T-cell (primary cell): ENCODE data around the gene KCTD4. TPM values are rescaled to one million over a fixed set of nuclear protein-coding genes. Genes with fewer than 3 reads are reported as not detected.

Source experiments
- ATAC-seq, 4 experiments: fragments of 200-7000 bp in 3 of 4; fragments of 150-1000 bp in 1 of 4; cut with Tn5 transposase; replicated peaks in 1 of 4; 1 replicate in 3 of 4; 2 replicates in 1 of 4; pipeline ENCODE4 v1.10.0; 2021; ENCODE audit warnings: moderate library complexity in 3 of 4, mild to moderate bottlenecking in 2 of 4, moderate number of reproducible peaks in 1 of 4
- CTCF ChIA-PET, 2 donors: fragments of 300-600 bp; sonication (Branson Sonifier 250); formaldehyde crosslinking; loops; one replicate each; lab custom pipeline; 2022; ENCODE audit warnings: antibody characterized with exemption in 2 of 2; lab: Charles Lee
- POLR2A ChIA-PET, 2 donors: fragments of 300-600 bp; sonication (Branson Sonifier 250); formaldehyde crosslinking; loops; one replicate each; lab custom pipeline; 2022; ENCODE audit warnings: antibody characterized with exemption in 2 of 2; lab: Charles Lee
- DNase-seq, 35 experiments: peaks; one replicate each; pipeline versions ENCODE4 v3.0.0 to v3.0.0-alpha.2; 2013 to 2023
- H3K27ac ChIP-seq: one replicate; pipeline ENCODE4 v1.5.1; 2013; ENCODE audit warnings: low read length
- H3K27me3 ChIP-seq, 2 experiments: replicated peaks in 1 of 2; 1 replicate in 1 of 2; 2 replicates in 1 of 2; pipeline versions ENCODE4 v1.6.1 to v1.7.0; 2013; ENCODE audit warnings: low read length in 1 of 2, mixed read lengths in 1 of 2; ENCODE audit not compliant: control insufficient read depth in 2 of 2, insufficient read depth in 2 of 2; ENCODE audit errors: extremely low read depth in 1 of 2
- H3K36me3 ChIP-seq, 2 donors: 1 replicate in 1 of 2; 2 replicates in 1 of 2; pipeline versions ENCODE4 v1.6.1 to v1.7.0; 2013; ENCODE audit warnings: low read length in 1 of 2; ENCODE audit not compliant: control insufficient read depth in 2 of 2, insufficient read depth in 1 of 2; ENCODE audit errors: extremely low read depth in 1 of 2
- H3K4me1 ChIP-seq, 2 experiments: 1 replicate in 1 of 2; 2 replicates in 1 of 2; pipeline versions ENCODE4 v1.6.1 to v1.7.0; 2013; ENCODE audit warnings: low read length in 2 of 2, mixed read lengths in 1 of 2; ENCODE audit not compliant: insufficient read depth in 2 of 2, control insufficient read depth in 1 of 2; ENCODE audit errors: extremely low read depth in 1 of 2
- H3K4me3 ChIP-seq, 2 donors: 1 replicate in 1 of 2; 2 replicates in 1 of 2; pipeline versions ENCODE4 v1.5.1 to v1.7.0; 2013; ENCODE audit warnings: mild to moderate bottlenecking in 2 of 2, low read length in 1 of 2, moderate library complexity in 1 of 2; ENCODE audit not compliant: control insufficient read depth in 1 of 2; ENCODE audit errors: extremely low read depth in 1 of 2
- H3K9me3 ChIP-seq: 2 replicates; pipeline ENCODE4 v1.7.0; 2013
- H3K27ac Mint-ChIP-seq, 2 donors: one replicate each; pipeline ENCODE4 v1.8.0; 2020 to 2021; ENCODE audit warnings: mild to moderate bottlenecking in 2 of 2, mixed read lengths in 2 of 2
- H3K27me3 Mint-ChIP-seq, 2 donors: one replicate each; pipeline ENCODE4 v1.8.0; 2021 to 2022; ENCODE audit warnings: mixed read lengths in 2 of 2
- H3K36me3 Mint-ChIP-seq: one replicate; pipeline ENCODE4 v1.8.0; 2021; ENCODE audit warnings: mixed read lengths
- H3K4me1 Mint-ChIP-seq, 3 donors: one replicate each; pipeline ENCODE4 v1.8.0; 2020 to 2022; ENCODE audit warnings: mixed read lengths in 3 of 3, mild to moderate bottlenecking in 1 of 3
- H3K4me3 Mint-ChIP-seq, 3 donors: one replicate each; pipeline ENCODE4 v1.8.0; 2020 to 2022; ENCODE audit warnings: mild to moderate bottlenecking in 3 of 3, mixed read lengths in 3 of 3, moderate library complexity in 3 of 3
- H3K9me3 Mint-ChIP-seq, 3 donors: one replicate each; pipeline ENCODE4 v1.8.0; 2020 to 2022; ENCODE audit warnings: mixed read lengths in 3 of 3
- WGBS: methylation state at CpG from one replicate; pipeline ENCODE4 v1.1.5; 2013; ENCODE audit warnings: missing lambda C conversion rate; ENCODE audit not compliant: insufficient coverage; 5-methylcytosine and 5-hydroxymethylcytosine counted together
- total RNA-seq, 35 experiments: library from RNA in 6 of 35; stranded (reverse) in 6 of 35; fragments of 120-200 nt in 1 of 35; gene quantifications; one replicate each; pipeline versions ENCODE4 v1.2.1 to v1.2.4 and lab custom pipeline; 2013 to 2026

Gene KCTD4
- total RNA-seq, 5 donors from 2014 or later (not counting 1 experiment from before 2014, with no cell fraction given): not detected

- no peaks in the 10 kb centered on the region for H3K27me3 Mint-ChIP-seq
- no peaks in the 10 kb centered on the region for H3K9me3 ChIP-seq
- peaks cover 36 to 38% (median 37%) of the 10 kb centered on the region in 3 donors for H3K4me1 Mint-ChIP-seq
- H3K4me3 Mint-ChIP-seq: no peak overlapping the region
- ChIA-PET POLR2A (interaction anchor here in 1 of 2 donors (0.5 kb wide), 1 partner anchor 19 kb away, joined by 3 read pairs; no protein-coding TSS in a partner anchor), CTCF (no interaction called here)
- no peaks in the 10 kb centered on the region for H3K9me3 Mint-ChIP-seq
- no peak for DNase-seq
- no peak overlapping the region for H3K27ac ChIP-seq
- no peak overlapping the region for H3K4me3 ChIP-seq
- H3K27ac Mint-ChIP-seq: no peak overlapping the region
- H3K36me3 ChIP-seq: peaks cover 0 to 7% of the 10 kb centered on the region in 2 donors
- no peak for ATAC-seq
- H3K27me3 ChIP-seq: no peaks in the 10 kb centered on the region
- H3K36me3 Mint-ChIP-seq: peaks cover 50% of the 10 kb centered on the region
- H3K4me1 ChIP-seq: peaks cover 0 to 2% of the 10 kb centered on the region in 2 experiments
These were observed 21.4 kb downstream of the KCTD4 start for GRCh38 chr13:45179428-45179827.

GRCh38 chr13:45178349-45179162 is 22.3 kb downstream of the KCTD4 start:
- Histone ChIP-seq H3K4me1 (peaks cover 0 to 2% of the 10 kb centered on the region in 2 experiments), H3K36me3 (peaks cover 0 to 7% of the 10 kb centered on the region in 2 donors), H3K27me3 (no peaks in the 10 kb centered on the region), H3K4me3 (no peak overlapping the region), H3K27ac (no peak overlapping the region), H3K9me3 (no peaks in the 10 kb centered on the region)
- POLR2A ChIA-PET: no interaction called here
- H3K4me3 Mint-ChIP-seq: no peak overlapping the region
- H3K4me1 Mint-ChIP-seq: peaks cover 32 to 36% (median 34%) of the 10 kb centered on the region in 3 donors
- no peak for DNase-seq
- CTCF ChIA-PET: interaction anchor here in 1 of 2 donors (0.7 kb wide), 1 partner anchor 14 kb away, joined by 3 read pairs; no protein-coding TSS in a partner anchor
- peaks cover 47% of the 10 kb centered on the region for H3K36me3 Mint-ChIP-seq
- ATAC-seq: no peak
- no peak overlapping the region for H3K27ac Mint-ChIP-seq
- no peaks in the 10 kb centered on the region for H3K9me3 Mint-ChIP-seq
- H3K27me3 Mint-ChIP-seq: no peaks in the 10 kb centered on the region
- 86% methylated on average over 1 of the region's 3 CpGs for WGBS

- Histone ChIP-seq H3K27ac (no peak overlapping the region), H3K4me3 (no peak overlapping the region), H3K9me3 (no peaks in the 10 kb centered on the region), H3K36me3 (peaks cover 2 to 4% of the 10 kb centered on the region in 2 donors), H3K4me1 (peaks cover 0 to 2% of the 10 kb centered on the region in 2 experiments), H3K27me3 (no peaks in the 10 kb centered on the region)
- POLR2A ChIA-PET: no interaction called here
- H3K27ac Mint-ChIP-seq: no peak overlapping the region
- no peak for DNase-seq
- no peak overlapping the region for H3K4me3 Mint-ChIP-seq
- no peaks in the 10 kb centered on the region for H3K9me3 Mint-ChIP-seq
- ATAC-seq: no peak
- peaks cover 50% of the 10 kb centered on the region for H3K36me3 Mint-ChIP-seq
- CTCF ChIA-PET: interaction anchor here in 1 of 2 donors (0.7 kb wide), 1 partner anchor 308 kb away, joined by 3 read pairs; no protein-coding TSS in a partner anchor
- H3K27me3 Mint-ChIP-seq: no peaks in the 10 kb centered on the region
- H3K4me1 Mint-ChIP-seq: peaks cover 27 to 40% (median 38%) of the 10 kb centered on the region in 3 donors
These were observed 26.4 kb downstream of the KCTD4 start for GRCh38 chr13:45174478-45174877.

- H3K36me3 ChIP-seq: peaks cover 8 to 9% of the 10 kb centered on the region in 2 donors
- H3K4me3 Mint-ChIP-seq: no peak overlapping the region
- WGBS: 100% methylated on average over 2 of the region's 2 CpGs
- ATAC-seq: no peak
- no peaks in the 10 kb centered on the region for H3K4me1 ChIP-seq
- H3K27ac ChIP-seq: no peak overlapping the region
- H3K27ac Mint-ChIP-seq: no peak overlapping the region
- H3K4me1 Mint-ChIP-seq: peaks cover 2 to 15% (median 11%) of the 10 kb centered on the region in 3 donors
- H3K27me3 ChIP-seq: no peaks in the 10 kb centered on the region
- no peaks in the 10 kb centered on the region for H3K9me3 Mint-ChIP-seq
- H3K4me3 ChIP-seq: no peak overlapping the region
- H3K36me3 Mint-ChIP-seq: peaks cover 40% of the 10 kb centered on the region
- no peak for DNase-seq
- ChIA-PET POLR2A (no interaction called here), CTCF (no interaction called here)
- no peaks in the 10 kb centered on the region for H3K27me3 Mint-ChIP-seq
- no peaks in the 10 kb centered on the region for H3K9me3 ChIP-seq
These were observed 32.3 kb downstream of the KCTD4 start for GRCh38 chr13:45168555-45168930.

GRCh38 chr13:45167611-45168554 is 33.0 kb downstream of the KCTD4 start:
- no peaks in the 10 kb centered on the region for H3K9me3 ChIP-seq
- Mint-ChIP-seq H3K36me3 (peaks cover 36% of the 10 kb centered on the region), H3K9me3 (no peaks in the 10 kb centered on the region), H3K27me3 (no peaks in the 10 kb centered on the region), H3K27ac (no peak overlapping the region), H3K4me1 (peaks cover 2 to 15% (median 6%) of the 10 kb centered on the region in 3 donors), H3K4me3 (no peak overlapping the region)
- no peak for DNase-seq
- no peak overlapping the region for H3K4me3 ChIP-seq
- WGBS: 94% methylated on average over 6 of the region's 12 CpGs
- H3K4me1 ChIP-seq: no peaks in the 10 kb centered on the region
- CTCF ChIA-PET: interaction anchor here in 1 of 2 donors (0.6 kb wide), 1 partner anchor 114 kb away, joined by 3 read pairs; no protein-coding TSS in a partner anchor
- ATAC-seq: no peak
- no peaks in the 10 kb centered on the region for H3K27me3 ChIP-seq
- peaks cover 3 to 9% of the 10 kb centered on the region in 2 donors for H3K36me3 ChIP-seq
- POLR2A ChIA-PET: no interaction called here
- no peak overlapping the region for H3K27ac ChIP-seq

- H3K4me3 ChIP-seq: no peak overlapping the region
- POLR2A ChIA-PET: no interaction called here
- Mint-ChIP-seq H3K9me3 (no peaks in the 10 kb centered on the region), H3K4me3 (no peak overlapping the region), H3K27me3 (no peaks in the 10 kb centered on the region), H3K4me1 (peaks cover 2 to 8% (median 6%) of the 10 kb centered on the region in 3 donors), H3K36me3 (peaks cover 28% of the 10 kb centered on the region), H3K27ac (no peak overlapping the region)
- ATAC-seq: no peak
- peaks cover 3 to 9% of the 10 kb centered on the region in 2 donors for H3K36me3 ChIP-seq
- no peak overlapping the region for H3K27ac ChIP-seq
- no peaks in the 10 kb centered on the region for H3K4me1 ChIP-seq
- no peaks in the 10 kb centered on the region for H3K9me3 ChIP-seq
- no peak for DNase-seq
- no peaks in the 10 kb centered on the region for H3K27me3 ChIP-seq
- WGBS: no CpG with 5 or more reads among the region's 3 CpGs
- CTCF ChIA-PET: interaction anchor here in 1 of 2 donors (0.6 kb wide), 2 partner anchors 115 to 131 kb away, joined by 3 read pairs; no protein-coding TSS in a partner anchor
These were observed 34.0 kb downstream of the KCTD4 start for GRCh38 chr13:45166858-45167257.
